NCI-H1417 treated with DMSO at 0.1 percent for 48 hours (cell line): ENCODE data around the gene KCNK3.

ENCODE experiments used
- DNase-seq: peaks from one replicate; lab custom pipeline; 2025; lab: John Stamatoyannopoulos, UW

Gene KCNK3

GRCh38 chr2:26691161-26691560, 1.4 kb upstream of the KCNK3 start:
- no peak for DNase-seq

- no peak for DNase-seq
Observed at GRCh38 chr2:26691881-26692278, 642 bp upstream of the KCNK3 start.

- peak; percentile 18 for DNase-seq
Observed at GRCh38 chr2:26692897-26693849, 651 bp downstream of the KCNK3 start.

GRCh38 chr2:26694001-26694400, 1.5 kb downstream of the KCNK3 start:
- DNase-seq, result no peak

- no peak for DNase-seq
Observed at GRCh38 chr2:26696351-26696816, 3.9 kb downstream of the KCNK3 start.

DNA sequence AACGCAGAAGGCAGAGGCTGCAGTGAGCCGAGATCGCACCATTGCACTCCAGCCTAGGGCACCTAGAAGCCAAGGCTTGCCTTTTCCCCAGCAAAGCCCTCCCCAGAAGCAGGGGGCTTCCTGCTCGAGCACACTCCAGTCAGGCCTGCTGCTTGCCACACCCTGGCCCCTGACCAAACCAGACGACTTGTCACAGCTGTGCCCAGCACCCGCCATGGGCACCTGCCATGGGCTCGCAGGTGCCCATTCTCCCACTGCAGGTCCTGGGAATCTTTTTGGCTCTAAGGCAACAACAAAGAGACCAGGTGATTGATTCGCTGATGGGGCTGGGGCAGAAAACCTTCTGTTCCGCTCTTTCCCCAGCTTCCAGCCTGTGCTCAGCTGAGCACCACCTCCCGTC, 4.9 kb downstream of the KCNK3 start:
- no peak for DNase-seq

- DNase-seq, result no peak
Observed at GRCh38 chr2:26699295-26699694, 6.8 kb downstream of the KCNK3 start.

GRCh38 chr2:26700078-26700477, 7.6 kb downstream of the KCNK3 start:
- no peak for DNase-seq

- DNase-seq, result no peak
Observed at GRCh38 chr2:26701596-26701995, 9.1 kb downstream of the KCNK3 start.

DNA sequence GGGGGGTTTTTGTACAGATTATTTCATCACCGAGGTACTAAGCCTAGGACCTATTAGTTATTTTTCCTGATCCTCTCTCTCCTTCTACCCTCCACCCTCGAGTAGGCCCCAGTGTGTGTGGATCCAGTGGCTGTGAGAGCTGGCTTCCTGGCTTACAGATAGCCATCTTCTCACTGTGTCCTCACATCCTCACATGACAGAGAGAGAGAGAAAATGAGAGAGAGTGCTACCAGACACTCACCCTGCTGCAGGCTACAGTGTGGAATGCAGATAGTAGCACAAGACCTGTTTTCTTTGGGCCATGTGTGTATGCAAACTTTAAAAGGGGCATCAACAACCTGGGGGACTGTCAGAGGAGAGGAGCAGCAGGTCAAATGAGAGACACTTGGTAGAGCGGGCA, 9.5 kb downstream of the KCNK3 start:
- no peak for DNase-seq

DNA sequence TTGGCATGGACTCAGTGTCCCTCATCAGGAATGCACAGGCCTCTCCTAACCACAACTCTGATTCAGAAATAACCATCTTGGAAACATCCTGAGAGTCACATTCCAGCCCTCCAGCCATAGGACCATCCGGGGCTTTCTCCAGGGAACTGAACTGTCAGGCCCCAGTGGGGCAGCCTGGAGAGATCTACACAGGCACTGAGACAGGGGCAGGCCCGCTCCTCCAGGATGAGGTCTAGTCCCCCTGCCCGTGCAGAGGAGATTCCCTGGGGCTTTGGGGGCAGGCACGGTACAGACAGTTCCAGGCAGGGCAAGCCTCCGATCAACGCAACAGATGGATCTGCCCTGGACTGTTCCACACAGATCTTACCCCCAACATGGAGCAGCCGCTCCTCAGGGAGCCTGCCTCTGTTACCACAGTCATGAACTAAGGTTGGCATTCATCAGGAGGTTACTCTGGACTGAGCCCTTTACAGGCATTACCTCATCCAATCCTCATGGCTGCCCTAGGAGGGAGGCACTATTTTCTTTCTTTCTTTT, 12.0 kb downstream of the KCNK3 start:
- no peak for DNase-seq

- DNase-seq, result no peak
Observed at GRCh38 chr2:26705126-26705525, 12.6 kb downstream of the KCNK3 start.

GRCh38 chr2:26706093-26706492, 13.6 kb downstream of the KCNK3 start:
- no peak for DNase-seq

DNA sequence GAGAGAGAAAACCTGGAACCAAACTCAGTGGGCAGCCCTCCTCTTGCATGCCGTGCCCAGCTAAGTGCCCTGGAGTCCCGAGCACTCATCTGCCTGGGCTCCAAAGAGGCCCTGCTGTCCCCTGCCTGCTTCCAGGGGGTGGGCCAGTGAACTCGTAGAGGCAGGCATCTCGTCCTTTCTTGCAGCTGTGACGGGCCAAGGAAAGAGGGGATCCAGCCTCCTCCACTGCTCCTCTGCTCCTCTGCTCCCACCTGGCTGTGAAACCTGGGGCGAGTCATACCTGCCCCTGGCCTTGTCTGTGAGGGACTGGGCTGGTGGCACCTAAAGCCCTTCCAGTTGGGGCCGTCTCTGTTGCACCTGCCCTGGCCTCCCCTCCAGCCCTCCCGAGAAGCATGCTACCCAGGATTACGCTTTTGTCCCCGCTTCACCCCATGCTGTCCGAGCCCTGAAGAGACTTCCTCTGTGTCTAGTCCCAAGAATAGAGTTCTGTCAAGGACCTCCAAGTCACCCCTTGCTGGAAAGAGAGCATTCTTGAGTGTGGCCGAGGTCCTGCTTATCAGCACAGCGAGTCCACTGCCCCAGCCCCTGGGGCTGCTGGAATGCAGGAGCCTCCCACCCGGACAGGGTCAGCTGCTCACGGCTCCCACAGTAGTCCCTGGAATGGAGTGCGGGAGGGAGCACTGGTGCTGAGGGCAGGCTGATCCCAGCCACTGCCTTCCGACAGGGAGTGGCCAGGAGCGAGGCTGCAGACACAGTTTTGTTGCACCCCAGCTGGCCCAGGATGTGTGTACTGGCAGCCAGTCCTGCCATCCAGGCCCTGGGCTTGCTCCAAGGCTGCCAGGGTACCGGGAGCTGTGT, 14.3 kb downstream of the KCNK3 start:
- DNase-seq, result no peak

DNA sequence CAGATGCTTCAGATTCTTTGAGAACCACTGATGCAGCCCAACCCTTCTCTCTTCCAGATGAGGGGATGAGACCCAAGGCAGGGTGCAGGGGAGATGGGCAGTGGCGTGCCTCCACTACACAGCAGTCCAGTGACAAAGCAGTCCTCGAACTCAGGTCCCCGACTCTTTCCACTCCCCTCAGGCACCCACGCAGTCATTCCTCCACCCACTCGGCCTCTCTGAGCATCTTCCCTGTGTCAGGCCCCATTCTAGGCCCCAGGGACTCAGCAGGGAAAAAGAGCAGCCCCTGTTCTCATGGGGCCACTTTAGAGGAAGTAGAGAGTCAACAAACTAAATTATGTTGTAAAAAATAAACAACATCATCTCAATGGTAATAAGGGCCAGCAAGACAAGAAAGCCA, 15.2 kb downstream of the KCNK3 start:
- DNase-seq, result no peak

DNA sequence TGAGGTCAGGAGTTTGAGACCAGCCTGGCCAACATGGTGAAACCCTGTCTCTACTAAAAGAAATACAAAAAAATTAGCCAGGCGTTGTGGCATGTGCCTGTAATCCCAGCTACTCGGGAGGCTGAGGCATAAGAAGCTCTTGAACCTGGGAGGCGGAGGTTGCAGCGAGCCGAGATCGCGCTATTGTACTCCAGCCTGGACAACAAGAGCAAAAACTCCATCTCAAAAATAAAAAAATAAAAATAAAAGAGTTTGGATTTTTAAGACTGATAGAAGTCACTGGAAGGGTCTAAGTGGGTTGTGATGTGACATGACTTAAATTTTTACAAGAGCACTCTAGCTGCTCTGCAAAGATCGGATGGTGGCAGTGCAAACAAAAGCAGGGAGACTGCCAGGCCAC, 15.9 kb downstream of the KCNK3 start:
- no peak for DNase-seq

DNA sequence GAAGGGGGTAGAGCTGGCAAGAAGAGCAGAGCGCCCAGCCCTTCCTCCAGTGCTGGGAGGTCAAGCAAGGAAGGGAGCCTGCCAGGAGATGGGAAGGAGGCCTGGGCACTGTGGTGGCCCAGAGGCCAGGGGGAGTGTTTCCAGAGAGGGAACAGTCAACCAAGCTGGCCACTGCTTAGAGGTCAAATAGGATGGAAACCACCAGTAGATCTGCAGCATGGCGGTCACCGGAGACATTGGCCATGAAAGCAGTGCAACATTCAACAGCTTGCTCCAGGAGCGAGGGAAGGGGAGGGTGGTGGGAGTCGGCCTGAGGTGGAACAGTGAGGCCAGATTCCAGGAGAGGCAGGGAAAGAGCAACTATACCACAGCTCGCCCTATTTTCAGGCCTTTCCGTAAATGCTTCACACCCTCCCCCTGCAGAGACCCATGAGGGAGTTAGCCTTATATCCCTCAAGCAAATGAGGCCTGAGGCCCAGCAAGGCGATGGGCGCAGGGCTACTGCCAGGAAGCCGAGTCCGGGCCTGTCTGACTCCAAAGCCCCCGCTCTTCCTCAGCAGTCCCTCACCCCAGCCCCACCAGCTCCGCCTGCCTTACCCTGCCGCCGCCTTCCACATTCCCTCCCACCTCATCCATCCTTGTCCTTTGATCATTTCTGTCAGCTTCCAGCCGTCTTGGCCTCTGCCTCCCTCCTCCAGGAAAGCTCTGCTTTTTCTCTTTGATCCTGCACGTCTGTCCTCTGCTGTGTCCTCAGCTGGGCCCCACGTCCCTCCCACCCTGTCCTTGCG, 17.0 kb downstream of the KCNK3 start:
- no peak for DNase-seq

- DNase-seq, result no peak
Observed at GRCh38 chr2:26710145-26710544, 17.6 kb downstream of the KCNK3 start.

GRCh38 chr2:26710743-26711456, 18.4 kb downstream of the KCNK3 start:
- no peak for DNase-seq

DNA sequence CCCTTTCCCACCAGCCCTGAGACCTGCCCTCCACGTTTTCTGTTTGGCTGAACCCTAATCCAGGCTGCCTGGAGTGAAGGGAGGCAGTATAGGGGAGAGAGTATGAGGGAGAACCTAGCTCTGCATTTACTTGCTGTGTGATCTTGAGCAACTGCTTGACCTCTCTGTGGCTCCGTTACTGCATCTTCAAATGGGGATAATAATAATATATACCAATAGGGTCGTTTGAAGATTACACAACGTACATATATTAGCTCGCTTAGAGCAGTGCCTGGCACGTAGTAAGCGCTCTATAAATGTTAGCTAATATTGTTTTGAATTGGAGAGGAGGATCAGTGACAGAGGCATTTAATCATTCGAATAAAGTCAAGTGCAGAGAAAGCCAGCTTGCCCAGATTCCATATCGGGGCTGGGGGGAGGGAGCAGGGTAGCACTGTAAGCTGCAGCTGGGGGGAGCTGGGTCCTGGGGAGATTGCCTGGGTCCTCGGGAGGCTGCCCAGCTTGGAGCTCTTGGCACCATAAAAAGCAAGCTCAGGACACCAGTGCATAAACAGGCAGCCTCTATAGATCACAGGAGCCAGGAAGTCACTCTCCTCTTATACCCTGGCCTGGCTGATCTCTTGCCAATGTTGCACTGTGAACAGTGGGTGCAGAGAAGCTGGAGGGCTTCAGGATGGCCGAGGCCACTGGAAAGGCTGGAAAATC, 19.1 kb downstream of the KCNK3 start:
- DNase-seq, result no peak
